Breast epithelium (tissue), 4 donors: ENCODE results near the gene DAZAP2. TPM values are rescaled to one million over a fixed set of nuclear protein-coding genes. Genes with fewer than 3 reads are reported as not detected.
"Not testable (repeated sequence)": the region's sequence is repeated elsewhere in the genome, so short reads cannot be mapped to it uniquely, and the experiment has no call there.

ENCODE experiments used
- DNase-seq, 2 donors: peaks; one replicate each; pipeline ENCODE4 v3.0.0-alpha.2; 2019; ENCODE audit warnings: low spot score in 2 of 2
- H3K27ac ChIP-seq, 2 donors: fragments of 200-600 bp; sonication (generic) in 1 of 2; one replicate each; pipeline ENCODE4 v1.5.1; 2016 to 2019; ENCODE audit warnings: mild to moderate bottlenecking in 1 of 2
- H3K27me3 ChIP-seq, 2 donors: fragments of 200-600 bp; sonication (generic) in 1 of 2; one replicate each; pipeline versions ENCODE4 v1.5.1 to v1.6.0; 2017 to 2019; ENCODE audit warnings: control low read depth in 1 of 2, mild to moderate bottlenecking in 1 of 2
- H3K36me3 ChIP-seq: fragments of 200-600 bp; one replicate; pipeline ENCODE4 v1.5.1; 2019
- H3K4me1 ChIP-seq, 2 donors: fragments of 200-600 bp; sonication (generic); one replicate each; pipeline ENCODE4 v1.5.1; 2016 to 2019; ENCODE audit warnings: control low read depth in 1 of 2
- H3K4me3 ChIP-seq, 3 donors: fragments of 200-600 bp; sonication (generic); 1 replicate in 2 of 3; 2 replicates in 1 of 3; pipeline ENCODE4 v1.5.1; 2016 to 2019; ENCODE audit warnings: mild to moderate bottlenecking in 3 of 3, moderate library complexity in 2 of 3
- H3K9me3 ChIP-seq, 2 donors: fragments of 200-600 bp; sonication (generic) in 1 of 2; one replicate each; pipeline ENCODE4 v1.5.1; 2016 to 2019; ENCODE audit warnings: control low read depth in 1 of 2
- CTCF ChIP-seq, 3 donors: fragments of 450-650 bp; IDR thresholded peaks; one replicate each; pipeline ENCODE4 v1.5.1; 2016 to 2017; ENCODE audit warnings: antibody characterized with exemption in 3 of 3, mild to moderate bottlenecking in 3 of 3, moderate library complexity in 3 of 3
- POLR2A ChIP-seq: fragments of 450-650 bp; IDR thresholded peaks from one replicate; pipeline ENCODE4 v1.6.1; 2016; ENCODE audit warnings: antibody characterized with exemption, mild to moderate bottlenecking, moderate library complexity
- POLR2AphosphoS5 ChIP-seq, 3 donors: sonication (generic); formaldehyde crosslinking; IDR thresholded peaks; one replicate each; pipeline ENCODE4 v1.6.1; 2017; ENCODE audit warnings: antibody characterized with exemption in 3 of 3
- intact Hi-C: fragments of 100-400 bp; cut with DNase I; formaldehyde crosslinking; loops from one replicate; pipeline ENCODE4 v1.15.1; 2023; ENCODE audit warnings: low total_unique reads
- total RNA-seq, 3 donors: library from RNA; depleted of rRNA; stranded (reverse); fragments of >200 nt; gene quantifications; one replicate each; pipeline ENCODE4 v1.1.0, GENCODE V29; 2016

The DAZAP2 gene
- total RNA-seq, 3 donors from 2014 or later: 318 to 408 (median 330) TPM

DNA sequence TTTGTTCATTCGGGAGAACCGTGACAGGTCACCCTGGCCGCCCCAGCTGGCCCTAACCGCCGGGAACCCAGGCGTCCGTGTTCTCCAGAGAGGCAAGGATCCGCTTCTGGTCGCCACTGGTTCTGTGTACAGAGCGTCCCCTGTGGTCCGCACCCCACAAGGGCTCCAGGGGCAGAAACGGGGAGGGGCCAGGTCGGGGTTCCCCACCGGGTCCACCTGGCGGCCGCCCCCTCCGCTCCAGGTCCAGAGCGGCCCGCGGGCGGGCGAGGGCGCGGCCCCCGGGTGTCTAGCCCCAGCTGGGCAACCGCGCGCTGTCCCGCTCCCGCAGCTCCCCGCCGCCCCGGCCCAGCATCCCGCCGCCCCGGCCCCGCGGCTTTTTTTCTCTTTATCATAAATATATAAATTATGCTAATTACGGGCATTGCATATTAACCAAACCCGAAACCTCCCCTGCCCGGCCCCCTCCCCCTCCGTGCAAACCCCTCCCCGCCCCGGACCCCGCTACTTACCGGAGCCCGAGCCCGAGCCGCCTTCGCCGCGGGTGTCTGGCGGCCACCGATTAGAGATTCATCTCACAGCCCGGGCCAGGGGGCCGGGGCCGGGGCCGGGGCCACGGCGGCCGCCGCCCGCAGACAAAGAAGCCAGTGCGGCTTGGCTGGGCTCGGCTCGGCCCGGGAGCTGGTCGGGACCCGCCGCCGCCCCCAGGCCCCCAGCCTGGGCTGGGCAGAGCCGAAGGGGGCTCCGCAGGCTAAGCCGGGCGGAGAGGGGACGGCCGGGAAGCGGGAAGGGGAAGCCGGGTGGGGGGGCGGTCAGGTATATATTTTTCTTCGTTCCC is 21.3 kb upstream of the DAZAP2 start:
- Histone ChIP-seq H3K9me3 (no peaks in the 10 kb centered on the region), H3K4me1 (no peaks in the 10 kb centered on the region), H3K4me3 (peak overlapping the region; percentile 64 to 91 (median 91)), H3K36me3 (no peaks in the 10 kb centered on the region), H3K27ac (peak overlapping the region; percentile 96 to 99), H3K27me3 (no peaks in the 10 kb centered on the region)
- peak; percentile 55 to 61 for DNase-seq
- TF ChIP-seq CTCF (IDR thresholded peaks at IDR 0.05) (peak in 1 of 3 donors; percentile 8), POLR2A (no peak), POLR2AphosphoS5 (IDR thresholded peaks at IDR 0.05) (peak in 1 of 3 donors; percentile 36)
- intact Hi-C loops: no loop called here

DNA sequence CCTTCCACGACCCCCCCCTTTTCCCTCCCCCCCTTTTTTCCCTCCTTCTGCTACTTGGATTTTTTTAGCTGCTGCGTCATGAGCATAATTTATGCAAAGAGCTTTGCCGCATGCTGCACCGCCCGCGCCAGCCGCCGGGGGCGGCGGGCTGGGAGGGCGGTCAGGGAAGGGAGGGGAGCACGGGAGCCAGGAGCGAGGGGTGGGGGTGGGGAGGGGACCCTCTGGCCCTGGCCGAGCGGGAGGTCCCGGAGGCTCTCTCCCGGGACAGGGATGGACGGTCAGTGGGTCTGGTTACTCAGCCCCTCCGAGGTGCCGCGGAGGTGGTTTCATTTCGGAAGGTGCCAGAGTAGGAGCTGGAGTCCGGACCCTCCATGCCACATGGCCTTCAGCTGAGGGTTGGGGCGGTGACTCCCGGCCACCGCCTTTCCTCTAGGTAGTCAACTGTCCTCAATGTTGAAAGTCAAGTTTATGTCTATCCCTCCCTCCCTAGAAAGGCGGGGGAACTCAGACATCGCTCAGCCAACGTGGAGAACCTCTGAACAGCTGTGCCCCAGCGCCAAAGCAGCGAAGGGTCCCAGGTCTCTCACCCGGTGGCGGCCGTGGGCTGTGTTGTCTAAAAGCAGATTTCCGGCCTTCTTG is 20.5 kb upstream of the DAZAP2 start, which contains the start of gene POU6F1:
Gene POU6F1 (minus strand): TSS at position 95 of the 639 bp plus-strand sequence. CDS start 11,226 bp downstream, outside the sequence.
- TF ChIP-seq POLR2AphosphoS5 (IDR thresholded peaks at IDR 0.05): peak; percentile 34 to 80 (median 50)
- no peak for TF ChIP-seq POLR2A
- peak in 2 of 3 donors; percentile 45 to 67 for TF ChIP-seq CTCF (IDR thresholded peaks at IDR 0.05)
- H3K36me3 ChIP-seq: no peaks in the 10 kb centered on the region
- H3K9me3 ChIP-seq: no peaks in the 10 kb centered on the region
- H3K27ac ChIP-seq: peak within 1 kb of the TSS; percentile 96 to 99
- H3K27me3 ChIP-seq: no peaks in the 10 kb centered on the region
- no peaks in the 10 kb centered on the region for H3K4me1 ChIP-seq
- intact Hi-C loops: no loop called here
- H3K4me3 ChIP-seq: peak within 1 kb of the TSS; percentile 64 to 91 (median 91)
- peak; percentile 67 to 73 for DNase-seq

DNA sequence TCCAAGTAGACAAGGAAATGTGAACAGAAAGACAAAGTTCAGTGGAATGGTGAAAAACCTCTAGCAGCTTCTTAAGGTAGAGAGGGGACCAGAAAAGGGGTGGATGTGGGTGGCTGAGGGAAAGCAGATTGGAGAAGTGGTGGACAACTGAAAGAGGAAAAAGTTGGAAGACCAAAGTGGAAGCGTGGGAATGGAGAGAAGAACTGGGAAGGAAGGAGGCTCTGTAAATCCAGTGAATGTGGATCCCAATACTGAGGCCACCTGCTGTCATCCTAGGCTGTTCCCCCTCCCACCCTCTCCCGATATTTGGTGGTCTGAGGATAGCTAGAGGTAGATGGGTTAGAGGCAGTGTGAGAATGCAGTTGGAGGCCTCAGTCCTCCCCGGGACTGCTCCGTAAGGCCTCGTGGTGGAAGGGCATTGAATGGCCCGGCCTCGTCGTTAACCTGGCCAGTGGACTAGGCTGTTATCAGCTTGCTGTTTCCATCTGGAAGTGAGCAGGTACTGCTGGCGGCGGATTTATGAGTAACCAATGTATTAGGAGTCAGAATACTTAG is 19.9 kb upstream of the DAZAP2 start:
- intact Hi-C loops: no loop called here

DNA sequence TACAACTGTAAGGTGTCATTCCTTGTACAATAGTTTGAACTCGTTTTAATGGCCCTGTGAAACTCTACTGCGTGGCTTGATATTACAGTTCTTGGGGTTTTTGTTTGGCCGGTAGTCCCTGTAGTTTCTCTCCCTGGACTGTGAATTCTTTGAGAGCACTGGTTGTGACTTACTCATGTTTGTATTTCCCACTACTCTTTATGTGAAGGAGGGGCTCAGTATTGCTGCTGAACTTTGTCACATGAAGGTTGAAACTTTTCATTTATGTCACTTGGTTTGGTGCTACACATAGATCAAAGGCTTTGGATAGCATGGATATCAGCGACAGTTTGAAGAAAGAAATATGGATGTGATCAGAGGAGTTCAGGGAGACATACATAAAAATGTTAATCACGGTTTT is 19.3 kb upstream of the DAZAP2 start:
- no peak for DNase-seq
- TF ChIP-seq CTCF (IDR thresholded peaks at IDR 0.05) (no peak), POLR2A (no peak)
- H3K4me3 ChIP-seq: no peak overlapping the region
- no peaks in the 10 kb centered on the region for H3K9me3 ChIP-seq
- intact Hi-C loops: no loop called here
- H3K27ac ChIP-seq: peak overlapping the region in 1 of 2 donors; percentile 96
- no peaks in the 10 kb centered on the region for H3K27me3 ChIP-seq
- H3K4me1 ChIP-seq: no peaks in the 10 kb centered on the region
- H3K36me3 ChIP-seq: no peaks in the 10 kb centered on the region

More for the DNA sequence above, 19.9 kb upstream of the DAZAP2 start:
- no peak for DNase-seq
- Histone ChIP-seq H3K9me3 (no peaks in the 10 kb centered on the region), H3K27ac (peak overlapping the region; percentile 96 to 99), H3K4me3 (peak overlapping the region; percentile 64 to 91 (median 91)), H3K27me3 (no peaks in the 10 kb centered on the region), H3K36me3 (no peaks in the 10 kb centered on the region), H3K4me1 (no peaks in the 10 kb centered on the region)
- TF ChIP-seq CTCF (IDR thresholded peaks at IDR 0.05): no peak
- TF ChIP-seq POLR2AphosphoS5 (IDR thresholded peaks at IDR 0.05): no peak
- no peak for TF ChIP-seq POLR2A

GRCh38 chr12:51219857-51220256 is 18.8 kb upstream of the DAZAP2 start:
- H3K27ac ChIP-seq, H3K4me3 ChIP-seq, DNase-seq, H3K9me3 ChIP-seq, intact Hi-C loops, H3K36me3 ChIP-seq, H3K4me1 ChIP-seq, H3K27me3 ChIP-seq: not testable (repeated sequence)
